ENCODE data around the gene C12orf42. TPM values are rescaled to one million over a fixed set of nuclear protein-coding genes. Genes with fewer than 3 reads are reported as not detected.

The C12orf42 gene
- total RNA-seq, 1 experiment from 2014 or later: not detected

DNA sequence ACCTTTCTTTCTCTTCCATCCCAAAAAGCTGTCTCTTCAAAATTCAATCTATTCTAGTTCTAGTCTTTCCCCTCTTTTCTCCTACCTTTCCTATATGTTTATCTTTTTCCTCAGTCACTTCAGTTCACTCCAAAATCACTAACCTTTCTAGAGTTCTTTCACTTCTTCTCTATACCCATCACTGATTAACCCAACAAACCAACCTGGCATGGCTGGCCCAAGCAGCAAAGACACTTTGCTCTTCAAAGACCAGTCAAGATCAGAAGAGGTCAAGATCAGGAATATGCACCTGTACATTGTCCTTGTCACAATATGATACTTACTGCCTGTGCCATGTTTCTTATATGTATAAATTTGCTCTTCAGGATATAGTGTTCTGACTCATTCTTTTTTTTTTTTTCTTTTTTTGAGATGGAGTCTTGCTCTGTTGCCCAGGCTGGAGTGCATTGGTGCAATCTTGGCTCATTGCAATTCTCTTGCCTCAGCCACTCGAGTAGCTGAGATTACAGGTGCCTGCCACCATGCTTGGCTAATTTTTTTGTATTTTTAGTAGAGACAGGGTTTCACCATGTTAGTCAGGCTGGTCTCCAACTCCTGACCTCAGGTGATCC lies 112.9 kb downstream of the C12orf42 start:
- H3K27me3 ChIP-seq (ENCODE audit: low read length): peaks cover 68% of the 10 kb centered on the region
- BruUV-seq (replicated peaks): no TSS peak
- ChIA-PET POLR2A (ENCODE audit: unreplicated experiment) (no interaction called here), CTCF (no interaction called here)
- H3K27ac ChIP-seq (ENCODE audit: low read length): no peak overlapping the region
- H3K36me3 ChIP-seq (ENCODE audit: low read depth, low read length): no peaks in the 10 kb centered on the region
- no peaks in the 10 kb centered on the region for H3K4me1 ChIP-seq (ENCODE audit: insufficient read depth, low read length)
- H4K20me1 ChIP-seq (ENCODE audit: low read length): no peaks in the 10 kb centered on the region
- H3K9me3 ChIP-seq (ENCODE audit: low read length): no peaks in the 10 kb centered on the region
- no peak for ATAC-seq
- DNase-seq: no peak
- intact Hi-C loops (cut with micrococcal nuclease): no loop called here
- H3K9ac ChIP-seq (ENCODE audit: low read length): no peak overlapping the region
- H2AFZ ChIP-seq (ENCODE audit: low read length): no peak overlapping the region
- no peaks in the 10 kb centered on the region for H3F3A ChIP-seq (ENCODE audit: low read length, unreplicated experiment)
- no peaks in the 10 kb centered on the region for H3K79me2 ChIP-seq (ENCODE audit: low read length)
- H3K4me2 ChIP-seq (ENCODE audit: low read length): no peak overlapping the region
- no peak overlapping the region for H3K4me3 ChIP-seq (ENCODE audit: low read length)
- H3K9me2 ChIP-seq (replicated peaks; ENCODE audit: low read length): no peaks in the 10 kb centered on the region
- TF ChIP-seq, protein P1, sequence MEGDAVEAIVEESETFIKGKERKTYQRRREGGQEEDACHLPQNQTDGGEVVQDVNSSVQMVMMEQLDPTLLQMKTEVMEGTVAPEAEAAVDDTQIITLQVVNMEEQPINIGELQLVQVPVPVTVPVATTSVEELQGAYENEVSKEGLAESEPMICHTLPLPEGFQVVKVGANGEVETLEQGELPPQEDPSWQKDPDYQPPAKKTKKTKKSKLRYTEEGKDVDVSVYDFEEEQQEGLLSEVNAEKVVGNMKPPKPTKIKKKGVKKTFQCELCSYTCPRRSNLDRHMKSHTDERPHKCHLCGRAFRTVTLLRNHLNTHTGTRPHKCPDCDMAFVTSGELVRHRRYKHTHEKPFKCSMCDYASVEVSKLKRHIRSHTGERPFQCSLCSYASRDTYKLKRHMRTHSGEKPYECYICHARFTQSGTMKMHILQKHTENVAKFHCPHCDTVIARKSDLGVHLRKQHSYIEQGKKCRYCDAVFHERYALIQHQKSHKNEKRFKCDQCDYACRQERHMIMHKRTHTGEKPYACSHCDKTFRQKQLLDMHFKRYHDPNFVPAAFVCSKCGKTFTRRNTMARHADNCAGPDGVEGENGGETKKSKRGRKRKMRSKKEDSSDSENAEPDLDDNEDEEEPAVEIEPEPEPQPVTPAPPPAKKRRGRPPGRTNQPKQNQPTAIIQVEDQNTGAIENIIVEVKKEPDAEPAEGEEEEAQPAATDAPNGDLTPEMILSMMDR (conservative IDR thresholded peaks at IDR 0.05; ENCODE audit: low read depth, low read length): no peak
- TF ChIP-seq EZH2 (IDR thresholded peaks at IDR 0.05; ENCODE audit: low read length, unreplicated experiment) (no peak), EZH2phosphoT487 (IDR thresholded peaks at IDR 0.05; ENCODE audit: borderline replicate concordance, low read length) (no peak)

DNA sequence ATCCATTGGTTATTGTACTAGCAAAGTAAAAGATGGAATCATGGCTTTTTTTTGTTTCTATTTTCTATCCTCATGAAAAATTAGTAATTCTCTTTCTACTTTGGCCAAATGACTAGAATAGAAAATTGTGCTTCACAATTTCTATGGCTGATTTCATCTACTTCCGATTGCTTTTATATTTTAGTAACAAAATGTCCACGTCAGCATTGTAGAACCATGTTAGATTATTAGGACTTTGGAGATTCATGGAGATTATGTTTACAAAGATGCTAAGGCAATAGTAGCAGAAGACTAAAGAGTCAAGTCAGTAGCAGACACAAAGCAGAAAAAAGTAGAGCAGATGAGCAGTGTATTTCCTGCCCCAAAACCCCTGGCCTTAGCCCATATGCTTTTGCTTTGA lies 113.6 kb downstream of the C12orf42 start:
- H3K9me3 ChIP-seq (ENCODE audit: low read length): no peaks in the 10 kb centered on the region
- H3K27me3 ChIP-seq (ENCODE audit: low read length): peaks cover 61% of the 10 kb centered on the region
- no peak overlapping the region for H2AFZ ChIP-seq (ENCODE audit: low read length)
- no peak for DNase-seq
- H3F3A ChIP-seq (ENCODE audit: low read length, unreplicated experiment): no peaks in the 10 kb centered on the region
- no peak overlapping the region for H3K9ac ChIP-seq (ENCODE audit: low read length)
- H3K4me2 ChIP-seq (ENCODE audit: low read length): no peak overlapping the region
- H4K20me1 ChIP-seq (ENCODE audit: low read length): no peaks in the 10 kb centered on the region
- no peak overlapping the region for H3K27ac ChIP-seq (ENCODE audit: low read length)
- intact Hi-C loops (cut with micrococcal nuclease): no loop called here
- H3K79me2 ChIP-seq (ENCODE audit: low read length): no peaks in the 10 kb centered on the region
- BruUV-seq (replicated peaks): no TSS peak
- ChIA-PET POLR2A (ENCODE audit: unreplicated experiment) (no interaction called here), CTCF (no interaction called here)
- no peaks in the 10 kb centered on the region for H3K9me2 ChIP-seq (replicated peaks; ENCODE audit: low read length)
- H3K4me3 ChIP-seq (ENCODE audit: low read length): no peak overlapping the region
- no peaks in the 10 kb centered on the region for H3K36me3 ChIP-seq (ENCODE audit: low read depth, low read length)
- H3K4me1 ChIP-seq (ENCODE audit: insufficient read depth, low read length): no peaks in the 10 kb centered on the region
- no peak for ATAC-seq
- TF ChIP-seq EZH2phosphoT487 (IDR thresholded peaks at IDR 0.05; ENCODE audit: borderline replicate concordance, low read length) (no peak), EZH2 (IDR thresholded peaks at IDR 0.05; ENCODE audit: low read length, unreplicated experiment) (no peak)
- TF ChIP-seq, protein P1 (conservative IDR thresholded peaks at IDR 0.05; ENCODE audit: low read depth, low read length): no peak

DNA sequence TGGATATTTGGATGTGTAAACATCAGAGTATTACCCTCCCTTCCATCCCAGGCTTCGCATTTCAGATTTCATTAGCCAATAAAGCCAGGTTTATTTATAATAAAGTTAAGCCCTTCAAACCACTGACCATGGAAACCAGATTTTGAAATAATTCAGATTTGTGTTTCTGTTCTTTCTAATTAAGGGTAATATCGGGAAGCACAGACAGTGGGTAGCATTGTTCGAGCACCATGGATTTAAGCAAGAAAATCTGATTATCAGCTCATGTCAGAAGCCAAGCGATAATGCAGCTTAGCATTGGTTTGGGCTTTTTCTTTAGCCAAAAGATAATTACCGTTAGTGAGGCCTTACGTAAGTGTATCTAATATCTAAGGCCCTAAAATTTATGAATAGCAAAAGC lies 116.1 kb downstream of the C12orf42 start:
- CTCF ChIA-PET: no interaction called here

More for the DNA sequence above, 116.1 kb downstream of the C12orf42 start:
- Histone ChIP-seq H3F3A (ENCODE audit: low read length, unreplicated experiment) (no peaks in the 10 kb centered on the region), H2AFZ (ENCODE audit: low read length) (no peak overlapping the region), H3K9ac (ENCODE audit: low read length) (no peak overlapping the region), H3K36me3 (ENCODE audit: low read depth, low read length) (no peaks in the 10 kb centered on the region), H3K4me1 (ENCODE audit: insufficient read depth, low read length) (no peaks in the 10 kb centered on the region), H3K9me2 (replicated peaks; ENCODE audit: low read length) (no peaks in the 10 kb centered on the region), H3K79me2 (ENCODE audit: low read length) (no peaks in the 10 kb centered on the region), H3K4me2 (ENCODE audit: low read length) (no peak overlapping the region), H3K9me3 (ENCODE audit: low read length) (no peaks in the 10 kb centered on the region), H4K20me1 (ENCODE audit: low read length) (no peaks in the 10 kb centered on the region), H3K27ac (ENCODE audit: low read length) (no peak overlapping the region), H3K4me3 (ENCODE audit: low read length) (no peak overlapping the region), H3K27me3 (ENCODE audit: low read length) (peaks cover 39% of the 10 kb centered on the region)
- no peak for DNase-seq
- no peak for ATAC-seq
- TF ChIP-seq, protein P1 (conservative IDR thresholded peaks at IDR 0.05; ENCODE audit: low read depth, low read length): no peak
- TF ChIP-seq EZH2phosphoT487 (IDR thresholded peaks at IDR 0.05; ENCODE audit: borderline replicate concordance, low read length): no peak
- TF ChIP-seq EZH2 (IDR thresholded peaks at IDR 0.05; ENCODE audit: low read length, unreplicated experiment): no peak
- intact Hi-C loops (cut with micrococcal nuclease): no loop called here
- BruUV-seq (replicated peaks): no TSS peak
- POLR2A ChIA-PET (ENCODE audit: unreplicated experiment): no interaction called here
